ENCODE results near the gene PYGO2.

DNA sequence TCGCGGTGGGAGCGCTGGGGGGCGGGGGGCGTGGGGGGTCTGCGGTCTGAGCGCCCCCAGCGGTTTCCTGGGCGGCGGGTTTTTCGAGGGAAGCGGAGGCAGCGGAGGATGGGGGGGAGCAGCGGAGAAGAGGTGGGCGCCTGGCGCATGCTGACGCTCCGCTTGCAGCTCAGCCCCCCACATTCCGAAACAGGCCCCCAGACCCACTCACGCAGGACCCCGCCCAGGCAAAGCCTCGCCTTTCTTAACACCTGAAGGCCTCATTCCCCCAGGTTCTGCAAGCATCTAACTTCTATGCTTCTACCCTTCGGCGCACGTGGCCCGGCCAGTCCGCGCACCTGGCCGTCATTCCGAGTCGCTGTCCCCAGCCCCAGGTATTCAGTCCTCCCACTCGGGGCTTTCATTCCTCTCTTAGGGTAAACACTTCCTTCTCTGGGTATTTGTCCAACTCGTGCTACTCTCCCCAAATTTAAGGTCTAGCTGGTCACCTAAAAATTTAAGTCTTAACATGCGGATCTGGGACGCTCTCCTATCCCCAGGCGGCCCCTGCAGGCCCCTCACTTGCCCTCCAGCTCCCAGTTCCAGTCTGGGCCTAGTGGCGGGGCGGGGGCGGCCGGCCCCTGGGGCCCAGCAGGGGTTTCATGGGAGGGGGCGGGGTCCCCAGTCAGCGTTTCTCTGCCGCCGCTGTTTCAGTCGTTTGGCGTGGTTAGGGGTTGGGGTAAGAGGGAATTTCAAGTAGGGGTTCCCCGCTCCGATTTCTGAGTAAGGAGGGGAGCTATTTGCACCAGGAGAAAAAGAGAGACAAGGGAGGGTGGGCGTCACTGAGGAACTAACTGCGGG, 38.2 kb upstream of the PYGO2 start:
- TF ChIP-seq TCF4 (CRISPR knock-in tag; IDR thresholded peaks at IDR 0.05; ENCODE audit: borderline replicate concordance) = no peak
- no peak for TF ChIP-seq ZFP30 (CRISPR knock-in tag; IDR thresholded peaks at IDR 0.05)
- no peak for TF ChIP-seq CSDC2 (CRISPR knock-in tag; IDR thresholded peaks at IDR 0.05)
- TF ChIP-seq ZC3H10 (CRISPR knock-in tag; IDR thresholded peaks at IDR 0.05) = no peak
- TF ChIP-seq, protein P1, sequence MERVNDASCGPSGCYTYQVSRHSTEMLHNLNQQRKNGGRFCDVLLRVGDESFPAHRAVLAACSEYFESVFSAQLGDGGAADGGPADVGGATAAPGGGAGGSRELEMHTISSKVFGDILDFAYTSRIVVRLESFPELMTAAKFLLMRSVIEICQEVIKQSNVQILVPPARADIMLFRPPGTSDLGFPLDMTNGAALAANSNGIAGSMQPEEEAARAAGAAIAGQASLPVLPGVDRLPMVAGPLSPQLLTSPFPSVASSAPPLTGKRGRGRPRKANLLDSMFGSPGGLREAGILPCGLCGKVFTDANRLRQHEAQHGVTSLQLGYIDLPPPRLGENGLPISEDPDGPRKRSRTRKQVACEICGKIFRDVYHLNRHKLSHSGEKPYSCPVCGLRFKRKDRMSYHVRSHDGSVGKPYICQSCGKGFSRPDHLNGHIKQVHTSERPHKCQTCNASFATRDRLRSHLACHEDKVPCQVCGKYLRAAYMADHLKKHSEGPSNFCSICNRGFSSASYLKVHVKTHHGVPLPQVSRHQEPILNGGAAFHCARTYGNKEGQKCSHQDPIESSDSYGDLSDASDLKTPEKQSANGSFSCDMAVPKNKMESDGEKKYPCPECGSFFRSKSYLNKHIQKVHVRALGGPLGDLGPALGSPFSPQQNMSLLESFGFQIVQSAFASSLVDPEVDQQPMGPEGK (CRISPR knock-in tag; IDR thresholded peaks at IDR 0.05; ENCODE audit: borderline replicate concordance) = no peak
- TF ChIP-seq ZFP3 (CRISPR knock-in tag; IDR thresholded peaks at IDR 0.05) = no peak
- TF ChIP-seq CREB5 (CRISPR knock-in tag; IDR thresholded peaks at IDR 0.05; ENCODE audit: low read depth) = no peak
- no peak for TF ChIP-seq TSHZ2 (CRISPR knock-in tag; IDR thresholded peaks at IDR 0.05)
- no peak for TF ChIP-seq ZNF565 (CRISPR knock-in tag; conservative IDR thresholded peaks at IDR 0.05; ENCODE audit: low read depth)
- TF ChIP-seq ESRRG (CRISPR knock-in tag; IDR thresholded peaks at IDR 0.05) = no peak

Measured in SK-N-SH treated with all-trans-retinoic acid at 6 μM for 48 hours (cell line).